HCT116 (cell line): ENCODE results near the gene KAZN. TPM values are rescaled to one million over a fixed set of nuclear protein-coding genes. Genes with fewer than 3 reads are reported as not detected.

Experiments
- ATAC-seq: fragments of 200-7000 bp; cut with Tn5 transposase; 2 replicates; pipeline ENCODE4 v1.9.1; 2020; ENCODE audit warnings: mild to moderate bottlenecking, moderate library complexity
- BruUV-seq: library from RNA; stranded (reverse); fragments of 400-500 nt; replicated peaks from 2 replicates; lab custom pipeline; 2021; lab: Mats Ljungman, UMichigan
- CTCF ChIA-PET: fragments of 300-600 bp; sonication (Branson Sonifier 250); formaldehyde crosslinking; loops from one replicate; lab custom pipeline; 2021; ENCODE audit warnings: antibody characterized with exemption; lab: Charles Lee
- POLR2A ChIA-PET: fragments of 300-600, 350-600 bp; sonication (Branson Sonifier 250); formaldehyde crosslinking; loops from one replicate; lab custom pipeline; 2021; ENCODE audit warnings: antibody characterized with exemption; lab: Charles Lee
- RAD21 ChIA-PET, 2 experiments: fragments of 300-600 bp; sonication (Branson Sonifier 250); formaldehyde crosslinking; loops; one replicate each; lab custom pipeline; 2023; ENCODE audit warnings: low total read pairs in 2 of 2; ENCODE audit not compliant: uncharacterized antibody in 2 of 2, unreplicated experiment in 2 of 2, low non-redundant PET in 1 of 2; lab: Charles Lee
- DNase-seq: peaks from one replicate; pipeline ENCODE4 v3.0.0-alpha.2; 2010; ENCODE audit warnings: low read depth, low spot score
- H2AFZ ChIP-seq: fragments of 200-600 bp; shearing (Covaris generic), sonication (generic); 2 replicates; pipeline ENCODE4 v1.6.1; 2017; ENCODE audit warnings: low read depth, mixed run types, mixed read lengths, antibody characterized with exemption, low read length; ENCODE audit not compliant: poor library complexity, severe bottlenecking
- H3K27ac ChIP-seq: 2 replicates; pipeline ENCODE4 v1.5.1; 2012; ENCODE audit warnings: low read depth, low read length
- H3K27me3 ChIP-seq: fragments of 200-600 bp; sonication (generic); 2 replicates; pipeline ENCODE4 v1.6.1; 2016; ENCODE audit warnings: mixed run types, low read length, mixed read lengths; ENCODE audit not compliant: insufficient read depth
- H3K36me3 ChIP-seq, 2 experiments: fragments of 200-500 bp in 1 of 2; fragments of 200-600 bp in 1 of 2; sonication (Bioruptor generic) in 1 of 2; sonication (generic) in 1 of 2; 2 replicates each; pipeline versions ENCODE4 v1.5.1 to v1.6.1; 2014 to 2016; ENCODE audit warnings: low read length in 2 of 2, inconsistent platforms in 1 of 2, mixed read lengths in 1 of 2, mixed run types in 1 of 2; ENCODE audit not compliant: insufficient read depth in 2 of 2, control insufficient read depth in 1 of 2
- H3K4me1 ChIP-seq, 2 experiments: fragments of 200-600 bp in 1 of 2; sonication (generic) in 1 of 2; 2 replicates each; pipeline versions ENCODE4 v1.5.1 to v1.6.1; 2012 to 2017; ENCODE audit warnings: low read length in 2 of 2, inconsistent platforms in 1 of 2, mild to moderate bottlenecking in 1 of 2, mixed read lengths in 1 of 2, mixed run types in 1 of 2, moderate library complexity in 1 of 2; ENCODE audit not compliant: insufficient read depth in 2 of 2, control insufficient read depth in 1 of 2
- H3K4me2 ChIP-seq: fragments of 200-600 bp; sonication (generic); 2 replicates; pipeline ENCODE4 v1.6.1; 2017; ENCODE audit warnings: mixed run types, low read length, mixed read lengths
- H3K4me3 ChIP-seq, 2 experiments: fragments of 200-600 bp in 1 of 2; sonication (generic) in 1 of 2; replicated peaks in 1 of 2; 2 replicates each; pipeline ENCODE4 v1.5.1; 2011 to 2016; ENCODE audit warnings: low read length in 2 of 2, control low read depth in 1 of 2, low read depth in 1 of 2, mild to moderate bottlenecking in 1 of 2, mixed read lengths in 1 of 2, mixed run types in 1 of 2
- H3K79me2 ChIP-seq: fragments of 200-600 bp; sonication (generic); 2 replicates; pipeline ENCODE4 v1.6.1; 2017; ENCODE audit warnings: mild to moderate bottlenecking, mixed run types, low read length, moderate library complexity, mixed read lengths; ENCODE audit not compliant: insufficient read depth
- H3K9ac ChIP-seq: fragments of 200-600 bp; sonication (generic); 2 replicates; pipeline ENCODE4 v1.6.1; 2016; ENCODE audit warnings: low read length, mixed read lengths
- H3K9me2 ChIP-seq: fragments of 200-600 bp; sonication (generic), shearing (Covaris generic); 2 replicates; pipeline ENCODE4 v1.6.1; 2017; ENCODE audit warnings: mixed run types, mild to moderate bottlenecking, moderate library complexity; ENCODE audit not compliant: insufficient read depth
- H3K9me3 ChIP-seq, 2 experiments: fragments of 200-500 bp in 1 of 2; fragments of 200-600 bp in 1 of 2; sonication (Bioruptor generic) in 1 of 2; sonication (generic) in 1 of 2; 2 replicates each; pipeline ENCODE4 v1.6.1; 2014 to 2017; ENCODE audit warnings: low read length in 2 of 2, mixed read lengths in 2 of 2, inconsistent platforms in 1 of 2, low read depth in 1 of 2, mild to moderate bottlenecking in 1 of 2, mixed run types in 1 of 2, moderate library complexity in 1 of 2; ENCODE audit not compliant: control insufficient read depth in 1 of 2, insufficient read depth in 1 of 2
- H4K20me1 ChIP-seq: fragments of 200-600 bp; sonication (generic), shearing (Covaris generic); 2 replicates; pipeline ENCODE4 v1.6.1; 2017; ENCODE audit warnings: mixed run types, mild to moderate bottlenecking, moderate library complexity; ENCODE audit not compliant: insufficient read depth
- CEBPB ChIP-seq: IDR thresholded peaks from 2 replicates; pipeline ENCODE4 v1.6.1; 2012; ENCODE audit warnings: low read depth
- EZH2phosphoT487 ChIP-seq: fragments of 200-600 bp; IDR thresholded peaks from 2 replicates; pipeline ENCODE4 v1.6.1; 2018; ENCODE audit warnings: antibody characterized with exemption, borderline replicate concordance
- JUND ChIP-seq: IDR thresholded peaks from 2 replicates; pipeline ENCODE4 v1.6.1; 2012
- RAD21 ChIP-seq: IDR thresholded peaks from 2 replicates; pipeline ENCODE4 v1.6.1; 2012; ENCODE audit warnings: low read depth, mild to moderate bottlenecking
- TCF7L2 ChIP-seq: IDR thresholded peaks from 2 replicates; pipeline ENCODE4 v1.7.0; 2011; ENCODE audit warnings: borderline replicate concordance, inconsistent platforms; ENCODE audit not compliant: insufficient read depth, insufficient read length; ENCODE audit errors: extremely low read depth
- ZNF274 ChIP-seq: fragments of 200-500 bp; sonication (Bioruptor generic); IDR thresholded peaks from 2 replicates; pipeline ENCODE4 v1.6.1; 2014; ENCODE audit warnings: mild to moderate bottlenecking, low read depth, low read length, inconsistent platforms
- intact Hi-C: fragments of 100-400 bp; cut with micrococcal nuclease; formaldehyde crosslinking; loops from 2 replicates; pipeline ENCODE4 v1.10.0; 2022
- total RNA-seq: library from RNA; stranded (reverse); gene quantifications from one replicate; pipeline ENCODE4 v1.2.1, GENCODE V29; 2021; ENCODE audit not compliant: unreplicated experiment
- TF ChIP-seq, protein P1 (sequence below): IDR thresholded peaks from 2 replicates; pipeline ENCODE4 v1.6.1; 2011; ENCODE audit warnings: mild to moderate bottlenecking, low read length, moderate library complexity; ENCODE audit not compliant: insufficient replicate concordance; ENCODE audit errors: extremely low read depth
- TF ChIP-seq, protein P2 (sequence below), 3 experiments: fragments of 200-600 bp in 1 of 3; sonication (generic) in 1 of 3; IDR thresholded peaks in 2 of 3; conservative IDR thresholded peaks in 1 of 3; 2 replicates each; pipeline ENCODE4 v1.5.1; 2012 to 2017; ENCODE audit warnings: low read depth in 2 of 3, low read length in 2 of 3, antibody characterized with exemption in 1 of 3, borderline replicate concordance in 1 of 3, control low read depth in 1 of 3, mild to moderate bottlenecking in 1 of 3, mixed read lengths in 1 of 3, mixed run types in 1 of 3, moderate library complexity in 1 of 3; ENCODE audit not compliant: insufficient read depth in 1 of 3
- TF ChIP-seq, protein P3 (sequence below): IDR thresholded peaks from 2 replicates; pipeline ENCODE4 v1.6.1; 2012; ENCODE audit warnings: low read depth

Gene KAZN
- total RNA-seq, 1 experiment from 2014 or later = 13.4 TPM

DNA sequence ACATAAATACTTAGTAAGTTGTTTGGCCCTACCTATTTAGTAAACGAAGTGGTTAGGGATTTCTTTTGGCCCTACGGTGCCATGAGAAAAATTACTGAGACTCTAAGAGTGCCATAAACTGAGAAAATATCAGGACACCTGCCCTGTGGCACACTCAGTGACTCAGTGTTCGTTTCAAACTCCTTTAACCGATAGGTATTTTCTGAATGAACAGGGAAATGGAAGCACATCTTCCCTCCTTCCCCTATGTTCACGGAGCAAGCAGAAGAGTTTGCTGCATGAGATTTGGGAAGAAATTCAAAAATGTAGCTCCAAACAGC, 134.2 kb downstream of the KAZN start:
- BruUV-seq = no TSS peak
- H2AFZ ChIP-seq = no peak overlapping the region
- peaks cover 4% of the 10 kb centered on the region; the same call in 1 of the 2 replicates for H3K27me3 ChIP-seq
- H3K9me2 ChIP-seq = no peaks in the 10 kb centered on the region
- H3K4me2 ChIP-seq = no peak overlapping the region
- no peaks in the 10 kb centered on the region for H4K20me1 ChIP-seq
- H3K4me3 ChIP-seq = no peak overlapping the region
- RAD21 ChIA-PET = interaction anchor here in 1 of 2 experiments (1.2 kb wide), 1 partner anchor 9 kb away, joined by 3 read pairs; no protein-coding TSS in a partner anchor
- CTCF ChIA-PET = no interaction called here
- peaks cover 0 to 18% of the 10 kb centered on the region in 2 experiments; a peak in 2 of 4 replicates for H3K4me1 ChIP-seq
- H3K27ac ChIP-seq = no peak overlapping the region
- no peaks in the 10 kb centered on the region for H3K9me3 ChIP-seq
- H3K79me2 ChIP-seq = no peaks in the 10 kb centered on the region
- TF ChIP-seq, protein P1, sequence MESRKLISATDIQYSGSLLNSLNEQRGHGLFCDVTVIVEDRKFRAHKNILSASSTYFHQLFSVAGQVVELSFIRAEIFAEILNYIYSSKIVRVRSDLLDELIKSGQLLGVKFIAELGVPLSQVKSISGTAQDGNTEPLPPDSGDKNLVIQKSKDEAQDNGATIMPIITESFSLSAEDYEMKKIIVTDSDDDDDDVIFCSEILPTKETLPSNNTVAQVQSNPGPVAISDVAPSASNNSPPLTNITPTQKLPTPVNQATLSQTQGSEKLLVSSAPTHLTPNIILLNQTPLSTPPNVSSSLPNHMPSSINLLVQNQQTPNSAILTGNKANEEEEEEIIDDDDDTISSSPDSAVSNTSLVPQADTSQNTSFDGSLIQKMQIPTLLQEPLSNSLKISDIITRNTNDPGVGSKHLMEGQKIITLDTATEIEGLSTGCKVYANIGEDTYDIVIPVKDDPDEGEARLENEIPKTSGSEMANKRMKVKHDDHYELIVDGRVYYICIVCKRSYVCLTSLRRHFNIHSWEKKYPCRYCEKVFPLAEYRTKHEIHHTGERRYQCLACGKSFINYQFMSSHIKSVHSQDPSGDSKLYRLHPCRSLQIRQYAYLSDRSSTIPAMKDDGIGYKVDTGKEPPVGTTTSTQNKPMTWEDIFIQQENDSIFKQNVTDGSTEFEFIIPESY = no peak
- TF ChIP-seq JUND (no peak), CEBPB (no peak), ZNF274 (no peak), TCF7L2 (no peak), RAD21 (no peak), EZH2phosphoT487 (no peak)
- TF ChIP-seq, protein P2, sequence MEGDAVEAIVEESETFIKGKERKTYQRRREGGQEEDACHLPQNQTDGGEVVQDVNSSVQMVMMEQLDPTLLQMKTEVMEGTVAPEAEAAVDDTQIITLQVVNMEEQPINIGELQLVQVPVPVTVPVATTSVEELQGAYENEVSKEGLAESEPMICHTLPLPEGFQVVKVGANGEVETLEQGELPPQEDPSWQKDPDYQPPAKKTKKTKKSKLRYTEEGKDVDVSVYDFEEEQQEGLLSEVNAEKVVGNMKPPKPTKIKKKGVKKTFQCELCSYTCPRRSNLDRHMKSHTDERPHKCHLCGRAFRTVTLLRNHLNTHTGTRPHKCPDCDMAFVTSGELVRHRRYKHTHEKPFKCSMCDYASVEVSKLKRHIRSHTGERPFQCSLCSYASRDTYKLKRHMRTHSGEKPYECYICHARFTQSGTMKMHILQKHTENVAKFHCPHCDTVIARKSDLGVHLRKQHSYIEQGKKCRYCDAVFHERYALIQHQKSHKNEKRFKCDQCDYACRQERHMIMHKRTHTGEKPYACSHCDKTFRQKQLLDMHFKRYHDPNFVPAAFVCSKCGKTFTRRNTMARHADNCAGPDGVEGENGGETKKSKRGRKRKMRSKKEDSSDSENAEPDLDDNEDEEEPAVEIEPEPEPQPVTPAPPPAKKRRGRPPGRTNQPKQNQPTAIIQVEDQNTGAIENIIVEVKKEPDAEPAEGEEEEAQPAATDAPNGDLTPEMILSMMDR (IDR thresholded peaks at IDR 0.05 in 2 of 3, conservative IDR thresholded peaks at IDR 0.05 in 1 of 3; ENCODE audit: borderline replicate concordance in 1 of 3, insufficient read depth in 1 of 3, low read depth in 2 of 3, low read length in 2 of 3) = no peak
- TF ChIP-seq, protein P3, sequence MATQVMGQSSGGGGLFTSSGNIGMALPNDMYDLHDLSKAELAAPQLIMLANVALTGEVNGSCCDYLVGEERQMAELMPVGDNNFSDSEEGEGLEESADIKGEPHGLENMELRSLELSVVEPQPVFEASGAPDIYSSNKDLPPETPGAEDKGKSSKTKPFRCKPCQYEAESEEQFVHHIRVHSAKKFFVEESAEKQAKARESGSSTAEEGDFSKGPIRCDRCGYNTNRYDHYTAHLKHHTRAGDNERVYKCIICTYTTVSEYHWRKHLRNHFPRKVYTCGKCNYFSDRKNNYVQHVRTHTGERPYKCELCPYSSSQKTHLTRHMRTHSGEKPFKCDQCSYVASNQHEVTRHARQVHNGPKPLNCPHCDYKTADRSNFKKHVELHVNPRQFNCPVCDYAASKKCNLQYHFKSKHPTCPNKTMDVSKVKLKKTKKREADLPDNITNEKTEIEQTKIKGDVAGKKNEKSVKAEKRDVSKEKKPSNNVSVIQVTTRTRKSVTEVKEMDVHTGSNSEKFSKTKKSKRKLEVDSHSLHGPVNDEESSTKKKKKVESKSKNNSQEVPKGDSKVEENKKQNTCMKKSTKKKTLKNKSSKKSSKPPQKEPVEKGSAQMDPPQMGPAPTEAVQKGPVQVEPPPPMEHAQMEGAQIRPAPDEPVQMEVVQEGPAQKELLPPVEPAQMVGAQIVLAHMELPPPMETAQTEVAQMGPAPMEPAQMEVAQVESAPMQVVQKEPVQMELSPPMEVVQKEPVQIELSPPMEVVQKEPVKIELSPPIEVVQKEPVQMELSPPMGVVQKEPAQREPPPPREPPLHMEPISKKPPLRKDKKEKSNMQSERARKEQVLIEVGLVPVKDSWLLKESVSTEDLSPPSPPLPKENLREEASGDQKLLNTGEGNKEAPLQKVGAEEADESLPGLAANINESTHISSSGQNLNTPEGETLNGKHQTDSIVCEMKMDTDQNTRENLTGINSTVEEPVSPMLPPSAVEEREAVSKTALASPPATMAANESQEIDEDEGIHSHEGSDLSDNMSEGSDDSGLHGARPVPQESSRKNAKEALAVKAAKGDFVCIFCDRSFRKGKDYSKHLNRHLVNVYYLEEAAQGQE = no peak
- no peak overlapping the region for H3K9ac ChIP-seq
- POLR2A ChIA-PET = no interaction called here
- DNase-seq (no peak), ATAC-seq (no peak)
- H3K36me3 ChIP-seq = no peaks in the 10 kb centered on the region
- intact Hi-C loops = no loop called here
